HG03066 (cell line): ENCODE results near the gene COMMD4.
A peak's percentile ranks its signal among the peaks of the same experiment; 100 is the strongest.

Experiments used
- ATAC-seq: cut with Tn5 transposase; IDR thresholded peaks from one replicate; pipeline ENCODE4 v1.9.1; 2021; ENCODE audit warnings: low read depth; ENCODE audit not compliant: unreplicated experiment

Gene COMMD4

GRCh38 chr15:75354454-75354853 lies 18.6 kb downstream of the COMMD4 start:
- no peak for ATAC-seq

GRCh38 chr15:75355369-75355768 lies 19.5 kb downstream of the COMMD4 start:
- no peak for ATAC-seq

GRCh38 chr15:75356006-75356405 lies 20.1 kb downstream of the COMMD4 start:
- no peak for ATAC-seq

GRCh38 chr15:75356517-75356916 lies 20.7 kb downstream of the COMMD4 start:
- no peak for ATAC-seq

GRCh38 chr15:75357976-75358673 lies 22.3 kb downstream of the COMMD4 start:
- no peak for ATAC-seq

- ATAC-seq: no peak
Observed at GRCh38 chr15:75358771-75359536, 23.1 kb downstream of the COMMD4 start.

GRCh38 chr15:75359537-75360250 lies 23.8 kb downstream of the COMMD4 start:
- no peak for ATAC-seq

GRCh38 chr15:75360391-75360790 lies 24.5 kb downstream of the COMMD4 start:
- ATAC-seq: no peak

- no peak for ATAC-seq
Observed at GRCh38 chr15:75360856-75361255, 25.0 kb downstream of the COMMD4 start.

GRCh38 chr15:75361361-75361988 lies 25.6 kb downstream of the COMMD4 start:
- ATAC-seq: no peak

- ATAC-seq: no peak
Observed at GRCh38 chr15:75361989-75362641, 26.3 kb downstream of the COMMD4 start.

- no peak for ATAC-seq
Observed at GRCh38 chr15:75362642-75363249, 26.9 kb downstream of the COMMD4 start.

GRCh38 chr15:75363786-75364185 lies 27.9 kb downstream of the COMMD4 start:
- ATAC-seq: no peak

- ATAC-seq: no peak
Observed at GRCh38 chr15:75364881-75365280, 29.0 kb downstream of the COMMD4 start.

- ATAC-seq: no peak
Observed at GRCh38 chr15:75366163-75366562, 30.3 kb downstream of the COMMD4 start.

- ATAC-seq: no peak
Observed at GRCh38 chr15:75367006-75367405, 31.1 kb downstream of the COMMD4 start.

- ATAC-seq: no peak
Observed at GRCh38 chr15:75367406-75367912, 31.6 kb downstream of the COMMD4 start.

- ATAC-seq: peak; percentile 83
Observed at GRCh38 chr15:75367913-75368688, 32.2 kb downstream of the COMMD4 start, which contains the start of gene MAN2C1. Gene MAN2C1, minus strand, starts transcription at chr15:75368607. Its CDS starts 24 bp downstream, at chr15:75368583.

GRCh38 chr15:75368689-75369239 lies 32.9 kb downstream of the COMMD4 start:
- peak; percentile 12 for ATAC-seq
